Neuronal stem cell (in vitro differentiated cells): ENCODE results near the gene GTF2A1L.
"Not testable (repeated sequence)": the region's sequence is repeated elsewhere in the genome, so short reads cannot be mapped to it uniquely, and the experiment has no call there.

Experiments
- DNase-seq: peaks from one replicate; pipeline ENCODE4 v3.0.0-alpha.2; 2013; ENCODE audit warnings: low spot score
- H2AFZ ChIP-seq: one replicate; pipeline ENCODE4 v1.6.1; 2013; ENCODE audit warnings: mild to moderate bottlenecking, low read length, inconsistent platforms
- H2AK5ac ChIP-seq: 2 replicates; pipeline ENCODE4 v1.6.1; 2013; ENCODE audit warnings: low read depth, mild to moderate bottlenecking, inconsistent platforms, low read length, moderate library complexity, mixed read lengths
- H2BK120ac ChIP-seq: 2 replicates; pipeline ENCODE4 v1.6.1; 2013; ENCODE audit warnings: low read depth, mild to moderate bottlenecking, inconsistent platforms, low read length, moderate library complexity, mixed read lengths
- H2BK12ac ChIP-seq: one replicate; pipeline ENCODE4 v1.6.1; 2013; ENCODE audit warnings: low read length, inconsistent platforms
- H2BK15ac ChIP-seq: 2 replicates; pipeline ENCODE4 v1.6.1; 2013; ENCODE audit warnings: mild to moderate bottlenecking, low read length, inconsistent platforms, mixed read lengths
- H2BK5ac ChIP-seq: one replicate; pipeline ENCODE4 v1.6.1; 2013; ENCODE audit warnings: inconsistent platforms, mild to moderate bottlenecking, low read length, moderate library complexity
- H3K14ac ChIP-seq: one replicate; pipeline ENCODE4 v1.6.1; 2013; ENCODE audit warnings: low read length, inconsistent platforms
- H3K18ac ChIP-seq: 2 replicates; pipeline ENCODE4 v1.6.1; 2013; ENCODE audit warnings: low read length, inconsistent platforms
- H3K23ac ChIP-seq: 2 replicates; pipeline ENCODE4 v1.6.1; 2013; ENCODE audit warnings: low read depth, mild to moderate bottlenecking, mixed read lengths, low read length, inconsistent platforms; ENCODE audit not compliant: poor library complexity
- H3K27ac ChIP-seq: replicated peaks from 3 replicates; pipeline ENCODE4 v1.5.1; 2013; ENCODE audit warnings: low read length, inconsistent platforms
- H3K27me3 ChIP-seq, 3 experiments: 2 replicates each; pipeline ENCODE4 v1.6.1; 2013; ENCODE audit warnings: low read length in 3 of 3, mild to moderate bottlenecking in 2 of 3, inconsistent platforms in 1 of 3, low read depth in 1 of 3, mixed read lengths in 1 of 3, moderate library complexity in 1 of 3; ENCODE audit not compliant: control insufficient read depth in 3 of 3, insufficient read depth in 3 of 3
- H3K36me3 ChIP-seq, 2 donors: replicated peaks in 1 of 2; 2 replicates each; pipeline ENCODE4 v1.6.1; 2013; ENCODE audit warnings: low read length in 2 of 2; ENCODE audit not compliant: control insufficient read depth in 2 of 2, insufficient read depth in 2 of 2
- H3K4ac ChIP-seq: 2 replicates; pipeline ENCODE4 v1.6.1; 2013; ENCODE audit warnings: inconsistent platforms, mild to moderate bottlenecking, low read length, moderate library complexity
- H3K4me1 ChIP-seq, 2 donors: 1 replicate in 1 of 2; 2 replicates in 1 of 2; pipeline ENCODE4 v1.6.1; 2013; ENCODE audit warnings: low read length in 2 of 2, low read depth in 1 of 2; ENCODE audit not compliant: control insufficient read depth in 2 of 2, insufficient read depth in 1 of 2
- H3K4me2 ChIP-seq: one replicate; pipeline ENCODE4 v1.6.1; 2013; ENCODE audit warnings: mild to moderate bottlenecking, low read length, inconsistent platforms; ENCODE audit not compliant: insufficient read depth, poor library complexity, severe bottlenecking
- H3K4me3 ChIP-seq, 2 donors: 2 replicates each; pipeline ENCODE4 v1.5.1; 2013; ENCODE audit warnings: low read length in 2 of 2, mild to moderate bottlenecking in 2 of 2, inconsistent platforms in 1 of 2, moderate library complexity in 1 of 2
- H3K79me1 ChIP-seq: one replicate; pipeline ENCODE4 v1.6.1; 2013; ENCODE audit warnings: low read depth, mild to moderate bottlenecking, inconsistent platforms, low read length, moderate library complexity
- H3K9ac ChIP-seq: one replicate; pipeline ENCODE4 v1.6.1; 2013; ENCODE audit warnings: mild to moderate bottlenecking, low read depth, low read length, inconsistent platforms; ENCODE audit not compliant: poor library complexity
- H3K9me3 ChIP-seq, 2 donors: replicated peaks in 1 of 2; 2 replicates each; pipeline versions ENCODE3 to v1.6.1; 2013; ENCODE audit warnings: low read length in 2 of 2, mild to moderate bottlenecking in 2 of 2, inconsistent platforms in 1 of 2, low read depth in 1 of 2, mixed read lengths in 1 of 2, moderate library complexity in 1 of 2; ENCODE audit not compliant: control insufficient read depth in 2 of 2, insufficient read depth in 1 of 2
- H4K8ac ChIP-seq: one replicate; pipeline ENCODE4 v1.6.1; 2013; ENCODE audit warnings: low read depth, mild to moderate bottlenecking, inconsistent platforms, low read length, moderate library complexity
- H4K91ac ChIP-seq: one replicate; pipeline ENCODE4 v1.6.1; 2013; ENCODE audit warnings: low read length, low read depth, mild to moderate bottlenecking, inconsistent platforms; ENCODE audit not compliant: poor library complexity
- WGBS, 2 donors: extraction: QIAGEN DNeasy Blood & Tissue Kit; methylation state at CpG; one replicate each; pipeline ENCODE4 v1.1.7; 2013; ENCODE audit warnings: missing lambda C conversion rate in 2 of 2, mixed read lengths in 1 of 2; ENCODE audit not compliant: insufficient read length in 2 of 2, insufficient replicate concordance in 1 of 2; ENCODE audit errors: extremely low coverage in 2 of 2; 5-methylcytosine and 5-hydroxymethylcytosine counted together

GTF2A1L gene

DNA sequence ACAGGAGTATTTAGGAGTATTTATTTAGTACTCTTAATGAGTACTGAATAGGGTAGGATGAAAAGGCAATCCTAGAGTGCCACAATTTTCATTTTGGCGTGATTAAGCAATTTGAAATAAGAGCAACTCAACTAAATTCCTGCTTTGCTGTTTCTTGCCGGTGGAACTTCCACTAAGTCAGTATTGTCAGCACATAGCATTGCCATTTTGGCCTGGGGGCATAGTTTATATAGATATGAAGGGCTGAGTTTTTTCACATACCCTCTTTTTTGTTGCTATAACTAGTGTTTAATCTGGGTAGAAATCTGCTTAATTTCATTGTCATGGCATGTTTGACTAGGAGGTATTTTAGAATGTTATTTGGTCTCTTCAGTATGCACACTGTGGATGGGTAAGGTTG is 1.9 kb downstream of the GTF2A1L start:
- DNase-seq, result no peak
- no peaks in the 10 kb centered on the region for H3K36me3 ChIP-seq
- no peak overlapping the region for H3K4me2 ChIP-seq
- WGBS, 2 donors, result no CpG with 5 or more reads among the region's 2 CpGs
- H3K23ac ChIP-seq, result no peak overlapping the region
- no peak overlapping the region for H2BK12ac ChIP-seq
- H3K79me1 ChIP-seq, result no peaks in the 10 kb centered on the region
- H3K4me3 ChIP-seq, result no peak overlapping the region
- no peak overlapping the region for H2BK15ac ChIP-seq
- no peak overlapping the region for H3K4ac ChIP-seq
- no peak overlapping the region for H2AFZ ChIP-seq
- H3K9me3 ChIP-seq, result no peaks in the 10 kb centered on the region
- no peak overlapping the region for H2BK5ac ChIP-seq
- no peak overlapping the region for H4K8ac ChIP-seq
- no peaks in the 10 kb centered on the region for H3K4me1 ChIP-seq
- no peak overlapping the region for H4K91ac ChIP-seq
- no peak overlapping the region for H3K27ac ChIP-seq
- no peaks in the 10 kb centered on the region for H3K27me3 ChIP-seq
- no peak overlapping the region for H3K18ac ChIP-seq
- no peak overlapping the region for H3K14ac ChIP-seq
- no peak overlapping the region for H3K9ac ChIP-seq
- H2BK120ac ChIP-seq, result no peak overlapping the region
- H2AK5ac ChIP-seq, result no peak overlapping the region

- H3K4ac ChIP-seq, result no peak overlapping the region
- no peak overlapping the region for H3K23ac ChIP-seq
- no peak overlapping the region for H2BK120ac ChIP-seq
- H4K8ac ChIP-seq, result no peak overlapping the region
- WGBS, 2 donors, result no CpG with 5 or more reads among the region's 7 CpGs
- no peak overlapping the region for H3K9ac ChIP-seq
- no peak overlapping the region for H2AK5ac ChIP-seq
- H3K27ac ChIP-seq, result no peak overlapping the region
- H3K4me1 ChIP-seq, result no peaks in the 10 kb centered on the region
- H3K36me3 ChIP-seq, result no peaks in the 10 kb centered on the region
- H3K4me2 ChIP-seq, result no peak overlapping the region
- no peak overlapping the region for H2AFZ ChIP-seq
- no peak overlapping the region for H3K18ac ChIP-seq
- no peaks in the 10 kb centered on the region for H3K27me3 ChIP-seq
- no peak for DNase-seq
- no peaks in the 10 kb centered on the region for H3K9me3 ChIP-seq
- H3K79me1 ChIP-seq, result no peaks in the 10 kb centered on the region
- no peak overlapping the region for H2BK15ac ChIP-seq
- no peak overlapping the region for H4K91ac ChIP-seq
- H2BK5ac ChIP-seq, result no peak overlapping the region
- H2BK12ac ChIP-seq, result no peak overlapping the region
- no peak overlapping the region for H3K14ac ChIP-seq
- H3K4me3 ChIP-seq, result no peak overlapping the region
Observed at GRCh38 chr2:48620604-48621003, 2.9 kb downstream of the GTF2A1L start.

DNA sequence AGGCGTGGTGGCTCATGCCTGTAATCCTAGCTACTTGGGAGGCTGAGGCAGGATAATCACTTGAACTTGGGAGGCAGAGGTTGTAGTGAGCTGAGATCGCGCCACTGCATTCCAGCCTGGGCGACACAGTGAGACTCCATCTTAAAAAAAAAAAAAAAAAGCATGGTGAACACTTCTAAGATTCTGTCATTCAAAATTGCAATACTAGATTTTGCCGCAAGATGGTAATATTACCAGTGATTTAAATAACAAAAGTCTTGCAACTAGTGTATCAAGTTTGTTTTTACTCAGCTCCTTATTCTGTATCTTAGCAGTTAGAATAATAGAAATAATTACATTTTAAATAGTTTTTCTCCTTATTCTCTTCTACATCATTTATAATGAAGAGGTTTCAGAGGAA is 5.0 kb downstream of the GTF2A1L start:
- not testable (repeated sequence) for H2AFZ ChIP-seq, H4K8ac ChIP-seq, H3K4me3 ChIP-seq, H2BK120ac ChIP-seq, H3K4me2 ChIP-seq, H2AK5ac ChIP-seq, H2BK12ac ChIP-seq, H3K9me3 ChIP-seq, H3K27ac ChIP-seq, H3K23ac ChIP-seq, DNase-seq, H3K18ac ChIP-seq, H3K27me3 ChIP-seq, H2BK5ac ChIP-seq, H3K79me1 ChIP-seq, H3K9ac ChIP-seq, H3K14ac ChIP-seq, H3K4me1 ChIP-seq, H4K91ac ChIP-seq, H3K4ac ChIP-seq, H2BK15ac ChIP-seq, H3K36me3 ChIP-seq
- WGBS, 2 donors, result no CpG with 5 or more reads among the region's 5 CpGs

DNA sequence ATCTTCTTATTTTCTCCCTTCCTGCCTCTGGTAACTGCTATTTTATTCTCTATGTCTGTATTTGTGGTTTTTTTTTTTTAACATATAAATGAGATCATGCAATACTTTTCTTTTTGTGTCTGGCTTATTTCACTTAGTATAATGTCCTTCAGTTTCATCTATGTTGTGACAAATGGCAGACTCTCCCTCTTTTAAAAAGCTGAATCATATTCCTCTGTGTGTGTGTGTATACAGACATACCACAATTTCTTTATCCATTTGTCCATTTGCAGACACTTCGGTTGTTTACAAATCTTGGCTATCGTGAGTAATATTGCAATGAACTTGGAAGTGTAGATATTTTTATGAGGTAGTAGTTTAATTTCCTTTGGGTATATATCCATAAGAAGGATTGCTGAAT is 7.0 kb downstream of the GTF2A1L start:
- Histone ChIP-seq H2AFZ (no peak overlapping the region), H2AK5ac (no peak overlapping the region), H3K23ac (no peak overlapping the region), H3K9me3 (no peaks in the 10 kb centered on the region), H2BK12ac (no peak overlapping the region), H3K18ac (no peak overlapping the region), H3K4ac (no peak overlapping the region), H4K91ac (no peak overlapping the region), H3K14ac (no peak overlapping the region), H3K4me2 (no peak overlapping the region), H2BK120ac (no peak overlapping the region), H3K27ac (no peak overlapping the region), H3K36me3 (no peaks in the 10 kb centered on the region), H4K8ac (no peak overlapping the region), H3K79me1 (no peaks in the 10 kb centered on the region), H3K9ac (no peak overlapping the region), H3K4me1 (no peaks in the 10 kb centered on the region), H3K27me3 (no peaks in the 10 kb centered on the region), H2BK15ac (no peak overlapping the region), H2BK5ac (no peak overlapping the region), H3K4me3 (no peak overlapping the region)
- WGBS, 2 donors, result no CpG with 5 or more reads among the region's 2 CpGs
- DNase-seq, result no peak
